Vagina (tissue), 2 donors: Measurements from ENCODE around the gene MPND. TPM values are rescaled to one million over a fixed set of nuclear protein-coding genes. Genes with fewer than 3 reads are reported as not detected.

Experiments used
- DNase-seq, 2 donors: peaks; one replicate each; pipeline ENCODE4 v3.0.0-alpha.2; 2017; ENCODE audit errors: extremely low spot score in 2 of 2
- H3K27ac ChIP-seq: fragments of 200-600 bp; sonication (generic); one replicate; pipeline ENCODE4 v1.5.1; 2019
- H3K27me3 ChIP-seq: fragments of 200-600 bp; sonication (generic); one replicate; pipeline ENCODE4 v1.5.1; 2019
- H3K36me3 ChIP-seq, 2 donors: fragments of 200-600 bp; sonication (generic); one replicate each; pipeline ENCODE4 v1.5.1; 2017 to 2019
- H3K4me1 ChIP-seq: fragments of 200-600 bp; sonication (generic); one replicate; pipeline ENCODE4 v1.5.1; 2019
- H3K4me3 ChIP-seq, 2 donors: fragments of 200-600 bp; sonication (generic); 1 replicate in 1 of 2; 2 replicates in 1 of 2; pipeline ENCODE4 v1.5.1; 2016 to 2019
- H3K9me3 ChIP-seq: fragments of 200-600 bp; sonication (generic); one replicate; pipeline ENCODE4 v1.5.1; 2019
- CTCF ChIP-seq, 3 experiments: fragments of 450-650 bp in 2 of 3; fragments of 200-600 bp in 1 of 3; sonication (generic) in 1 of 3; IDR thresholded peaks; one replicate each; pipeline ENCODE4 v1.5.1; 2017 to 2019; ENCODE audit warnings: antibody characterized with exemption in 3 of 3, mild to moderate bottlenecking in 2 of 3, moderate library complexity in 2 of 3
- POLR2A ChIP-seq, 2 donors: fragments of 450-650 bp; IDR thresholded peaks; one replicate each; pipeline ENCODE4 v1.6.1; 2017; ENCODE audit warnings: antibody characterized with exemption in 2 of 2, mild to moderate bottlenecking in 2 of 2, moderate library complexity in 2 of 2
- POLR2AphosphoS5 ChIP-seq, 2 donors: sonication (generic); formaldehyde crosslinking; IDR thresholded peaks; one replicate each; pipeline ENCODE4 v1.9.0; 2017; ENCODE audit warnings: antibody characterized with exemption in 2 of 2, mild to moderate bottlenecking in 2 of 2, low read depth in 1 of 2; ENCODE audit not compliant: insufficient read depth in 1 of 2
- intact Hi-C: fragments of 100-400 bp; cut with DNase I; formaldehyde crosslinking; loops from one replicate; pipeline ENCODE4 v1.15.1; 2023
- total RNA-seq: library from RNA; depleted of rRNA; stranded (reverse); fragments of >200 nt; gene quantifications from one replicate; pipeline ENCODE4 v1.2.3, GENCODE V29; 2016

MPND gene
- total RNA-seq, 1 donor from 2014 or later = 10.1 TPM

GRCh38 chr19:4375164-4376027 lies 32.0 kb downstream of the MPND start:
- H3K27ac ChIP-seq = peak overlapping the region; percentile 90
- peak overlapping the region; percentile 2 to 25 for H3K4me3 ChIP-seq
- H3K4me1 ChIP-seq = peaks cover 100% of the 10 kb centered on the region
- H3K9me3 ChIP-seq = no peaks in the 10 kb centered on the region
- H3K36me3 ChIP-seq = no peaks in the 10 kb centered on the region
- intact Hi-C loops = loop anchor here (2.0 kb wide), 1 partner anchor 25 kb away; the partner anchor contains the start of gene SH3GL1
- DNase-seq = no peak
- no peaks in the 10 kb centered on the region for H3K27me3 ChIP-seq
- TF ChIP-seq CTCF (IDR thresholded peaks at IDR 0.05) (no peak), POLR2A (IDR thresholded peaks at IDR 0.05) (no peak), POLR2AphosphoS5 (IDR thresholded peaks at IDR 0.05; ENCODE audit: insufficient read depth in 1 of 2, low read depth in 1 of 2) (no peak)

- no peak for DNase-seq
- Histone ChIP-seq H3K4me1 (peaks cover 99% of the 10 kb centered on the region), H3K4me3 (no peak overlapping the region), H3K9me3 (no peaks in the 10 kb centered on the region), H3K27ac (peak overlapping the region; percentile 90), H3K36me3 (no peaks in the 10 kb centered on the region), H3K27me3 (no peaks in the 10 kb centered on the region)
- intact Hi-C loops = no loop called here
- TF ChIP-seq POLR2AphosphoS5 (IDR thresholded peaks at IDR 0.05; ENCODE audit: insufficient read depth in 1 of 2, low read depth in 1 of 2) = no peak
- no peak for TF ChIP-seq CTCF (IDR thresholded peaks at IDR 0.05)
- no peak for TF ChIP-seq POLR2A (IDR thresholded peaks at IDR 0.05)
These were observed 32.8 kb downstream of the MPND start for GRCh38 chr19:4376028-4376670.

- intact Hi-C loops = no loop called here
These were observed 33.3 kb downstream of the MPND start for GRCh38 chr19:4376671-4376990.

DNA sequence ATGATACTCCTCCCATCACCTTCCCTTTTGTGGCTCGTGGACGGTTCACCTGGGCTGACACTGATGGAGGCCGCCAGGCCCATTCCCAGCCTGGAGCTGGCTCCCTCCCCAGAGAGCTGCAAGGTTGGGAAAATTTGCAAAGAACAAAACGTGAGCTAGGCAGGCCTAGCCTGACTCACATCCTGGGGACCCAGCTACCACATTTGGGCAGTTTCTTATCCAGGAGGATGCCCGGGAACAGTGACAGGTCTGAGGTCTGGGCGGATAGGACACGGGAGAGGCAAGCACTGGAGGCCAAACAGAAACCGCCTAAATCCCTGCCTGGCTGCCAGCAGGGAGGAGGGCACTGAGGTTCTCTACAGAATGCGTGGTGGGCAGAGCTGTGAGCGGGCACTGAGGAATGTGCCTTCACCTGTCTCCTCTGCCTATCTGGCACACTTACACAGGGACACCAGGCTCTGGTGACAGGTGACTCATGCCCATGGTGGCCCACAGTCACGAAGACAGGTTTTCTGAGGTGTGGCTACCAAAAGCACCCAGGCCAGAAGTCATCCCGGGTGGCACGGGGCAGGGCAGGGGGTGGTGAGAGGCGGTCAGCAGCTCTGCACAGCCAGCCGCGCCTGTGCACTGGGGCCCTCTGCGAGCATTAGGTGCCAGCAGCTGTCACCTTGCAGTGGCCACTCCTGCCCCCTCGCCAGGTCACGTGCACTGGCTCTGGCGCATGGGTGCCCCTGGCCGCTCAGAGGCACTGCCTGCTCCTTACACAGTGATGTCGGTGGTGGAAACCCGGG lies 33.8 kb downstream of the MPND start:
- DNase-seq = no peak
- no peaks in the 10 kb centered on the region for H3K27me3 ChIP-seq

More at GRCh38 chr19:4376671-4376990, 33.3 kb downstream of the MPND start:
- Histone ChIP-seq H3K36me3 (no peaks in the 10 kb centered on the region), H3K4me1 (peaks cover 94% of the 10 kb centered on the region), H3K9me3 (no peaks in the 10 kb centered on the region), H3K27me3 (no peaks in the 10 kb centered on the region), H3K4me3 (no peak overlapping the region), H3K27ac (peak overlapping the region; percentile 90)
- no peak for DNase-seq
- TF ChIP-seq POLR2A (IDR thresholded peaks at IDR 0.05) (no peak), CTCF (IDR thresholded peaks at IDR 0.05) (no peak), POLR2AphosphoS5 (IDR thresholded peaks at IDR 0.05; ENCODE audit: insufficient read depth in 1 of 2, low read depth in 1 of 2) (no peak)

More for the DNA sequence above, 33.8 kb downstream of the MPND start:
- Histone ChIP-seq H3K9me3 (no peaks in the 10 kb centered on the region), H3K27ac (peak overlapping the region; percentile 90), H3K36me3 (no peaks in the 10 kb centered on the region), H3K4me3 (no peak overlapping the region), H3K4me1 (peaks cover 88% of the 10 kb centered on the region)
- no peak for TF ChIP-seq POLR2AphosphoS5 (IDR thresholded peaks at IDR 0.05; ENCODE audit: insufficient read depth in 1 of 2, low read depth in 1 of 2)
- no peak for TF ChIP-seq CTCF (IDR thresholded peaks at IDR 0.05)
- TF ChIP-seq POLR2A (IDR thresholded peaks at IDR 0.05) = no peak
- intact Hi-C loops = no loop called here
